Activated naive CD4-positive, alpha-beta T cell treated with anti-CD3 and anti-CD28 coated beads, Interleukin-2, amount 10 ng/mL, durations not matched to agents 7 days and 5 days (primary cell): ENCODE results near the gene SDK1.

Source experiments
- CTCF ChIA-PET: fragments of 350-600 bp; sonication (Branson Sonifier 250); formaldehyde crosslinking; loops from one replicate; lab custom pipeline; 2021; ENCODE audit warnings: antibody characterized with exemption; lab: Charles Lee
- DNase-seq: peaks from one replicate; pipeline ENCODE4 v3.0.0-alpha.2; 2020
- H3K27ac Mint-ChIP-seq: one replicate; pipeline ENCODE4 v1.8.0; 2021; ENCODE audit warnings: mild to moderate bottlenecking, moderate library complexity, mixed read lengths
- H3K27me3 Mint-ChIP-seq: one replicate; pipeline ENCODE4 v1.8.0; 2021; ENCODE audit warnings: mild to moderate bottlenecking, mixed read lengths
- H3K36me3 Mint-ChIP-seq: one replicate; pipeline ENCODE4 v1.8.0; 2021; ENCODE audit warnings: mixed read lengths
- H3K4me1 Mint-ChIP-seq: one replicate; pipeline ENCODE4 v1.8.0; 2021; ENCODE audit warnings: mixed read lengths
- H3K4me3 Mint-ChIP-seq: one replicate; pipeline ENCODE4 v1.8.0; 2021; ENCODE audit warnings: mild to moderate bottlenecking, moderate library complexity, mixed read lengths
- H3K9me3 Mint-ChIP-seq: one replicate; pipeline ENCODE4 v1.8.0; 2021; ENCODE audit warnings: mixed read lengths

The SDK1 gene

DNA sequence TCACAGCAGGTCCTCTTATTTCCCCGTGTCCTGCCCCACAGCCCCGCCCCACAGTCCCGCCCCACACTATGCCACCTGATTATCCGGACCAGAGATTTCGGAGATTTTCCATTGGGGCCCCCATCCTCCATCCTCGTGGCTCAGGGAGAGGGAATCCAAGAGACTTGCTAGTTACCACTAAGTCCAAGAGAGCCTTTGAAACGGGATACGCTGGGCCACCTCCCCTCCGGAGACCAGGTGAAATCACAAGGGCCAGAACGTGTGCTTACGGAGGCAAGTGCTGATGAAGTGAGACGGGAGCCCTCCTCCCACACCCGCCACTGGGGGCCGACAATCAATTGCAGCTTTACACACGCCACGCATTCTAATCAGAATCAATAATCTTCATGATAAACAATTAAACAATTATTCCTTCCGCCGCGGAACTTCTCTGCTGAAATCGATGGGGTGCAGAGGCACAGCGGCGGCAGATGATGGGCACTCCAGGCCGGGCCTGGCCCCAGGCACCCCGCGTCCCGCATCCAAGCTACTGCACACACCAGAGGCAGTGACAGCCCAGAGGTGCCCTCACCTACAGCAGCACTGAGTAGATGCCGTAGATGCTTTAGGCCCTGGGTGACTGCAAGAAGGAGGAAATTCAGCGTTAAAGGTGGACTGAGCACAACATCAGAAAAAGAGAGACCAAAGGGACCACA lies 847.0 kb downstream of the SDK1 start:
- Mint-ChIP-seq H3K27ac (no peak overlapping the region), H3K36me3 (no peaks in the 10 kb centered on the region), H3K4me3 (no peak overlapping the region), H3K4me1 (no peaks in the 10 kb centered on the region), H3K9me3 (no peaks in the 10 kb centered on the region), H3K27me3 (peaks cover 18% of the 10 kb centered on the region)
- no peak for DNase-seq
- CTCF ChIA-PET = no interaction called here

DNA sequence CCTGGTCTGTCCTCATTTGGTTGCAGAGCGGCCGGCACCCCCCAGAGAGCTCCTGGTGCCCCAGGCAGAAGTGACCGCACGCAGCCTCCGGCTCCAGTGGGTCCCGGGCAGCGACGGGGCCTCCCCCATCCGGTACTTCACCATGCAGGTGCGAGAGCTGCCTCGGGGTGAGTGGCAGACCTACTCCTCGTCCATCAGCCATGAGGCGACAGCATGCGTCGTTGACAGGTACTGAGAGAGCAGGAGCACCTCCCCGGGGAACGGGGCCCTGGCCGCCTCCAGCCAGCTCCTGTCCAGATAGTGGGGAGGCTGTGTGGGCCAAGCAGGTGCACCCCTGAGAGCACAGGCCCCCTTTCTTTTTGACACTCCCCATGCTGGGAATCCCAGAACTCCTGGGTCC lies 848.2 kb downstream of the SDK1 start:
- no peaks in the 10 kb centered on the region for H3K4me1 Mint-ChIP-seq
- H3K4me3 Mint-ChIP-seq = no peak overlapping the region
- H3K9me3 Mint-ChIP-seq = no peaks in the 10 kb centered on the region
- CTCF ChIA-PET = no interaction called here
- no peak overlapping the region for H3K27ac Mint-ChIP-seq
- no peak for DNase-seq
- H3K36me3 Mint-ChIP-seq = no peaks in the 10 kb centered on the region
- peaks cover 18% of the 10 kb centered on the region for H3K27me3 Mint-ChIP-seq

- DNase-seq = no peak
- no peaks in the 10 kb centered on the region for H3K4me1 Mint-ChIP-seq
- H3K27ac Mint-ChIP-seq = no peak overlapping the region
- no peaks in the 10 kb centered on the region for H3K9me3 Mint-ChIP-seq
- no peaks in the 10 kb centered on the region for H3K36me3 Mint-ChIP-seq
- no peak overlapping the region for H3K4me3 Mint-ChIP-seq
- peaks cover 14% of the 10 kb centered on the region for H3K27me3 Mint-ChIP-seq
- CTCF ChIA-PET = no interaction called here
Measured at GRCh38 chr7:4149645-4150044, 848.6 kb downstream of the SDK1 start.

DNA sequence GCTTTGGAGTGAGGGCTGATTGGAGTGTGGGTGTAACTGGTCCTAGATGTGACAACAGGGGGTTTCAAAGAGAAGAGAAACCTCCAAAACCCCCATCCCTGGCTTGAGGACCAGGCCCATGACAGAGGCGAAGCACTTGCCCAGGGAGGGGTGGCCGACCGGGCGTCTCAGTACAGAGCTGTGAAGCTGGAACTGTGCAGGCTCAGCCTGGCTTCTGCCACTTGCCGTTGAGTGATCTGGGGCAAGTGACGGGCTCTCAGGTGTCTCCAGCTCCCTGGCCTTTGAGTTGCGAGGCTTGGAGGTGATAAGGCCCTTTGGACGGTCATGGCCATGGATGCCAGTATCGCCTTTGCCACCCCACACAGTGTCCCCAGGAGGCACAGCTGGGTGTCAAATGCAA lies 849.7 kb downstream of the SDK1 start:
- H3K36me3 Mint-ChIP-seq = no peaks in the 10 kb centered on the region
- no peaks in the 10 kb centered on the region for H3K9me3 Mint-ChIP-seq
- CTCF ChIA-PET = no interaction called here
- H3K4me1 Mint-ChIP-seq = no peaks in the 10 kb centered on the region
- peaks cover 5% of the 10 kb centered on the region for H3K27me3 Mint-ChIP-seq
- DNase-seq = no peak
- H3K27ac Mint-ChIP-seq = no peak overlapping the region
- H3K4me3 Mint-ChIP-seq = no peak overlapping the region

- no peak for DNase-seq
- Mint-ChIP-seq H3K27me3 (no peaks in the 10 kb centered on the region), H3K9me3 (no peaks in the 10 kb centered on the region), H3K27ac (no peak overlapping the region), H3K36me3 (no peaks in the 10 kb centered on the region), H3K4me3 (no peak overlapping the region), H3K4me1 (no peaks in the 10 kb centered on the region)
- CTCF ChIA-PET = no interaction called here
Measured at GRCh38 chr7:4151524-4151923, 850.5 kb downstream of the SDK1 start.

DNA sequence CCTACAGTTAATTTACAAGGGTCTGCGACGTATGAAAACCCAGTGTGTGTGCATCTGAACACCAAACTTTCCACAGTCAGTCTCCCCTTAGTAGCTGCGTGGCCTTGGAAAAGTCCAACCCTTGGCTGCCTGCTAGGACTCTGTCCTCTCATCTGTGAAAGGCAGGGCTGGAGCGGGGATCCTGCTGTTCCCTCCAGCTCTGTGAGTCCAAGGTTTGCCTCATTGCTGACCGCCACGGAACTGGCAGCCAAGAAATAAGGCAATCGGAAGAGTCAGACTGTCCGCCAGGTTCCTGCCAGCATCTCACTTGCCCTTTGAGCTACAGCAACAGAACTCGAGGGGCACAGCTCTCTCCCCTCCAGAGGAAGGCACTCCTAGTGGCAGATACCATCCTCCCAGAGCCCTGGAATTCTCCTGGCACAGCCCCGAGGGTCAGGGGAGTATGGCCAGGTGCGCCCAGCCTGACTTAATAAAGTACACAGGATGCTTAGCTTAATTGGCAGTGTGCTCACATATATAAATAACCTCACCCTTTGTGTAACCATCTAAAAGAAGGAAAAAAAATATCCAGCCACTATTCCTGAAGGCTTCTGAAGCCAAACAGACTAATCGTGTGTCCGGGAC lies 851.0 kb downstream of the SDK1 start:
- Mint-ChIP-seq H3K4me1 (no peaks in the 10 kb centered on the region), H3K27me3 (no peaks in the 10 kb centered on the region), H3K4me3 (no peak overlapping the region), H3K36me3 (no peaks in the 10 kb centered on the region), H3K27ac (no peak overlapping the region), H3K9me3 (no peaks in the 10 kb centered on the region)
- CTCF ChIA-PET = no interaction called here
- DNase-seq = no peak

- H3K27me3 Mint-ChIP-seq = no peaks in the 10 kb centered on the region
- no peak overlapping the region for H3K27ac Mint-ChIP-seq
- H3K9me3 Mint-ChIP-seq = no peaks in the 10 kb centered on the region
Measured at GRCh38 chr7:4154882-4155535, 854.0 kb downstream of the SDK1 start.

GRCh38 chr7:4156190-4156589 lies 855.1 kb downstream of the SDK1 start:
- Mint-ChIP-seq H3K27me3 (no peaks in the 10 kb centered on the region), H3K4me1 (no peaks in the 10 kb centered on the region), H3K9me3 (no peaks in the 10 kb centered on the region), H3K36me3 (no peaks in the 10 kb centered on the region), H3K4me3 (no peak overlapping the region), H3K27ac (no peak overlapping the region)
- no peak for DNase-seq
- CTCF ChIA-PET = no interaction called here

More at GRCh38 chr7:4154882-4155535, 854.0 kb downstream of the SDK1 start:
- Mint-ChIP-seq H3K4me3 (no peak overlapping the region), H3K36me3 (no peaks in the 10 kb centered on the region), H3K4me1 (no peaks in the 10 kb centered on the region)
- DNase-seq = no peak
- CTCF ChIA-PET = no interaction called here

DNA sequence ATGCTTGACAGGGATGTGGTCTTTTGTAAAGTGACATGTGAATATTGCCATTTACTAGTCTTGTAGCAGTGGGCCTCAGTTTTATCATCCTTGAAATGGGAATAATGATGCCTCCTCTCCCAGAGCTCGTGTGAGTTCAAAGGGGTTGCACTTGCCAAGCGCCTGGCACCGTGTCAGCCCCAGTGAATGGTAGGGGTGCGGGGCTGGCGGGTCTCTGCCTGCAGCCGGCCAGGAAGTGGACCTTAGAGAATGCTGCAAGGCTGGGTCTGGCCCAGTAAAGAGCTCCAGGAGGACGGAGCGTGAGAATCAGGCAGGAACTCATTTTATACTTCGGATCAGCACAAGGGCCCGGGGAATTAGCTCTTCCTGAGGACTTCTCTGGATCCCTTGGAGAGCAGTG lies 856.6 kb downstream of the SDK1 start:
- CTCF ChIA-PET = no interaction called here
- Mint-ChIP-seq H3K4me1 (no peaks in the 10 kb centered on the region), H3K27ac (no peak overlapping the region), H3K36me3 (no peaks in the 10 kb centered on the region), H3K27me3 (no peaks in the 10 kb centered on the region), H3K9me3 (no peaks in the 10 kb centered on the region), H3K4me3 (no peak overlapping the region)
- no peak for DNase-seq

GRCh38 chr7:4158441-4159153 lies 857.5 kb downstream of the SDK1 start:
- Mint-ChIP-seq H3K36me3 (no peaks in the 10 kb centered on the region), H3K4me3 (no peak overlapping the region), H3K27ac (no peak overlapping the region), H3K27me3 (no peaks in the 10 kb centered on the region), H3K4me1 (no peaks in the 10 kb centered on the region), H3K9me3 (no peaks in the 10 kb centered on the region)
- no peak for DNase-seq
- CTCF ChIA-PET = no interaction called here

- no peak for DNase-seq
- Mint-ChIP-seq H3K27ac (no peak overlapping the region), H3K36me3 (no peaks in the 10 kb centered on the region), H3K4me1 (no peaks in the 10 kb centered on the region), H3K27me3 (no peaks in the 10 kb centered on the region), H3K4me3 (no peak overlapping the region), H3K9me3 (no peaks in the 10 kb centered on the region)
- CTCF ChIA-PET = no interaction called here
Measured at GRCh38 chr7:4159154-4159501, 858.1 kb downstream of the SDK1 start.

DNA sequence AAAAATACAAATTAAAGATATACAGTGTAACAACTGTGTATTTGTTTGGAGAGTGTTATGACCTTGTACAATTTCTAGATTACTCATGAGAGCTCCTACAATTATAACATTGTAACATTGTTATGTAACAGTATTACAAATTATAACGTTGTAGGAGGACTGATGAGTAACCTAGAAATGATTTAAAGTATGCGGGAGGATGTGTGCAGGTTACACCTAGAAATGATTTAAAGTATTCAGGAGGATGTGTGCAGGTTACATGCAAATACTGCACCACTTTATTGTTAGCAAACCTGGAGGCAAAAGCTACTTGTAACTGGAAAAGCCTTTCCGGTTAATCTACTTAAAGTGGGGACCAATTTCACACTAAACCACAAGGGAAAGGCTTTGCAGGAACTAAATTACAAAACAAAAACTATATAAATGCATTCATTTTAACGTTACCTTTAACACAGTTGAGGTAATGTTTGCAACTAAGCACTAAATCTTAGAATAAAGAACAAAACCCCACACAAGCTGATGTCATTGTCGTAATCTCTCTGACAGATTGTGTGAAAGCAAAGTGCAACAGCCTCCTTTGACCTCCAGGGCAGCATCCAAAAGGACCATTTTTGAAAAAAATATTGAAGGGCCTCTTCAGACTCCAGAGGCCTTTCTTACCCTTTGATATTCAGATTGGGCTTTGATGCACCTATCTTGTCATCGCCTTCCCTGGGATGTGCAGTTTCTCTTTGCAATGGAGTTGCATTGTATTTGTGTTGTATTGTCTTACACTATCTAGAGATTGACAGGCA lies 858.9 kb downstream of the SDK1 start:
- no peak for DNase-seq
- Mint-ChIP-seq H3K27ac (no peak overlapping the region), H3K4me3 (no peak overlapping the region), H3K27me3 (no peaks in the 10 kb centered on the region), H3K9me3 (no peaks in the 10 kb centered on the region), H3K36me3 (no peaks in the 10 kb centered on the region), H3K4me1 (no peaks in the 10 kb centered on the region)
- CTCF ChIA-PET = no interaction called here

DNA sequence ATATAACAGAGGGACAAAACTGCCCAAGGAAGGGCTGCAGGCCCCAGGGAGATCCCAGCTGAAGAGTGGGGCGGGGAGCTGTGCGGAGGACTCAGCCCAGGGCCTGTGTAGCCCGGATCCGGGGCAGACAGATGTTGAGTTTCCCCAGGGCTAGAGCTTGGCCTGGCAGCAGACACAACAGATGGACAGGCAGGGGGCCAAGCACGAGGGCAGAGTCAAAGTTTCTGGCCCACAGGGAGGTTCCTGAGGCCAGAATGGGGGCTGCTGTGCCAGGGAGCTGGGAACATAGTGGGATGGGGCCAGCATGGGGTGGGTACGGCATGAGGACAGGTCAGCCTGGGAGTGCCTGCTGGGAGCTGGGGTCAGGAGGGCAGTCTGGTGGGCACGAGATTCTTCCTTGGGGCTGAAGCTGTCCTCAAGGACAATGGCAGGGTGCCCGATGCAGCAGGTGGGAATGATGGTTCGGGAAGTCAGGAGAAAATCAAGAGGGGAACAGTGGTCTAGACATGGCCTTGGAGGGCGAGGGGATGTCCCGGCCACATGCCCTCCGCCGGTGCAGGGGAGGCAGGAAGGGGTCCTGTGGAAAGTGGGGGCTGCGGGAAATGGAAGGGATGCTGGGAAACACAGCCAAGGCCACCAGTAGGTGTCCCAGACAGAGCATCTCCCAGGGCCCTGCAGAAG lies 862.0 kb downstream of the SDK1 start:
- CTCF ChIA-PET = no interaction called here
- H3K36me3 Mint-ChIP-seq = no peaks in the 10 kb centered on the region
- H3K4me3 Mint-ChIP-seq = no peak overlapping the region
- DNase-seq = no peak
- H3K4me1 Mint-ChIP-seq = no peaks in the 10 kb centered on the region
- H3K9me3 Mint-ChIP-seq = no peaks in the 10 kb centered on the region
- no peak overlapping the region for H3K27ac Mint-ChIP-seq
- no peaks in the 10 kb centered on the region for H3K27me3 Mint-ChIP-seq
